ENCODE results near the gene AP2A1.
A peak's percentile ranks its signal among the peaks of the same experiment; 100 is the strongest.

Gene AP2A1

GRCh38 chr19:49752701-49753100 lies 14.1 kb upstream of the AP2A1 start:
- peaks cover 5% of the 10 kb centered on the region for H3K9me3 Mint-ChIP-seq
- H3K27me3 Mint-ChIP-seq: no peaks in the 10 kb centered on the region
- H3K27ac Mint-ChIP-seq: no peak overlapping the region
- H3K4me1 Mint-ChIP-seq (ENCODE audit: low read depth): no peaks in the 10 kb centered on the region
- H3K36me3 Mint-ChIP-seq (ENCODE audit: low read depth): no peaks in the 10 kb centered on the region
- no peak for DNase-seq
- H3K4me3 Mint-ChIP-seq: no peak overlapping the region

GRCh38 chr19:49755956-49756355 lies 10.8 kb upstream of the AP2A1 start:
- DNase-seq: no peak
- Mint-ChIP-seq H3K27ac (no peak overlapping the region), H3K36me3 (ENCODE audit: low read depth) (no peaks in the 10 kb centered on the region), H3K4me3 (no peak overlapping the region), H3K4me1 (ENCODE audit: low read depth) (no peaks in the 10 kb centered on the region), H3K9me3 (peaks cover 5% of the 10 kb centered on the region), H3K27me3 (no peaks in the 10 kb centered on the region)

DNA sequence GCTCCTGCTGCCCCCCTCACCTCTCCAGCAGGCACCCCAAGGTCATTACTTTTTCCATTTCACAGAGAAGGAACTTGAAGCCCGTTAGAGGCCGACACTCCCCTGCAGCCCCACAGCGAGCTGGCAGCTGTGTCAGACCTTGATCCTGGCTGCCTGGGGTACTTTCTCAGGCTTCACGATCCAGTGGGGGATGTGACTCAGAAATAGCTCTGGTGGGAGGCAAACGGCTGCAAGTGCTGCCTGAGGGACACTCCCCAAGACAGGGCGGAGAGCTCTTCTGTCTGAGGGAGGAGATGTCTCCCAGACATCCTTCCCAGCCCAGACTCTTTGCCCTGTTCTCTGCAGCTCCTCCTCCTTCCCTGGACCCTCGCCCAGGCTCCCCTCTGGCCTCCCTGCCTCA lies 8.5 kb upstream of the AP2A1 start:
- Mint-ChIP-seq H3K4me1 (ENCODE audit: low read depth) (no peaks in the 10 kb centered on the region), H3K4me3 (no peak overlapping the region), H3K9me3 (peaks cover 5% of the 10 kb centered on the region), H3K36me3 (ENCODE audit: low read depth) (no peaks in the 10 kb centered on the region), H3K27ac (no peak overlapping the region), H3K27me3 (no peaks in the 10 kb centered on the region)
- DNase-seq: no peak

- Mint-ChIP-seq H3K9me3 (peaks cover under 1% of the 10 kb centered on the region), H3K27ac (peak overlapping the region; percentile 73), H3K4me1 (ENCODE audit: low read depth) (peaks cover 9% of the 10 kb centered on the region), H3K27me3 (no peaks in the 10 kb centered on the region), H3K4me3 (peak overlapping the region; percentile 46), H3K36me3 (ENCODE audit: low read depth) (no peaks in the 10 kb centered on the region)
- DNase-seq: no peak
Observed at GRCh38 chr19:49761249-49761624, 5.6 kb upstream of the AP2A1 start.

- Mint-ChIP-seq H3K36me3 (ENCODE audit: low read depth) (no peaks in the 10 kb centered on the region), H3K4me1 (ENCODE audit: low read depth) (peaks cover 10% of the 10 kb centered on the region), H3K27ac (peak overlapping the region; percentile 70), H3K27me3 (no peaks in the 10 kb centered on the region), H3K4me3 (peak overlapping the region; percentile 46), H3K9me3 (no peaks in the 10 kb centered on the region)
- DNase-seq: peak; percentile 44
Observed at GRCh38 chr19:49761625-49762311, 5.0 kb upstream of the AP2A1 start.

DNA sequence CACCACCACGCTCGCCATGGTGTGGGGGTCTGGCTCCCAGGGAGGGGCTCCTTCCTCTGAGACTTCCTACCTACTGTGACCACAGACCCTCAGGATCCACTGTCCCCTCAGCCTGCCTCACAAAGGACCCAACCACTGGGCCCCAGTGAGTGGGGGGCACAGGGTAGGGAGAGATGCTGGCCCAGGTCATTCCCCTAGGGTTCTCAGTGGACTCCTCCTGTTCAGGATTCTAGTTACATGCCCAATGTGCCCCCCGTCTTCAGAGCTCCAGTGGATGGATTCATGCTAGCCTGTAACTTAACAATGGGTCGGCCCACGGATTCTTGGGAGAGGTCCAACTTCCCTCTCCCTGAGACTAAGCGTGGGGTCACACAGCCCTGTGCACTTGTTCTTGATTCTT lies 3.6 kb upstream of the AP2A1 start, which contains the start of gene TSKS:
Gene TSKS (minus strand): TSS at position 77 of the 400 bp plus-strand sequence. CDS start 59 bp downstream, at position 18.
- peak within 1 kb of the TSS; percentile 70 for H3K27ac Mint-ChIP-seq
- DNase-seq: no peak
- no peaks in the 10 kb centered on the region for H3K9me3 Mint-ChIP-seq
- H3K27me3 Mint-ChIP-seq: no peaks in the 10 kb centered on the region
- no peak within 1 kb of the TSS for H3K4me3 Mint-ChIP-seq
- H3K36me3 Mint-ChIP-seq (ENCODE audit: low read depth): peaks cover 10% of the 10 kb centered on the region
- H3K4me1 Mint-ChIP-seq (ENCODE audit: low read depth): peaks cover 20% of the 10 kb centered on the region

GRCh38 chr19:49764341-49764740 lies 2.5 kb upstream of the AP2A1 start:
- Mint-ChIP-seq H3K27me3 (no peaks in the 10 kb centered on the region), H3K36me3 (ENCODE audit: low read depth) (peaks cover 12% of the 10 kb centered on the region), H3K27ac (no peak overlapping the region), H3K4me3 (no peak overlapping the region), H3K9me3 (no peaks in the 10 kb centered on the region), H3K4me1 (ENCODE audit: low read depth) (peaks cover 29% of the 10 kb centered on the region)
- no peak for DNase-seq

- H3K4me3 Mint-ChIP-seq: peak overlapping the region; percentile 95
- peak; percentile 98 for DNase-seq
- H3K9me3 Mint-ChIP-seq: no peaks in the 10 kb centered on the region
- peaks cover 37% of the 10 kb centered on the region for H3K4me1 Mint-ChIP-seq (ENCODE audit: low read depth)
- peaks cover 21% of the 10 kb centered on the region for H3K36me3 Mint-ChIP-seq (ENCODE audit: low read depth)
- no peaks in the 10 kb centered on the region for H3K27me3 Mint-ChIP-seq
- H3K27ac Mint-ChIP-seq: peak overlapping the region; percentile 94
Observed at GRCh38 chr19:49766007-49766929, 533 bp upstream of the AP2A1 start.

- Mint-ChIP-seq H3K4me3 (peak overlapping the region; percentile 95), H3K27ac (peak overlapping the region; percentile 85), H3K27me3 (no peaks in the 10 kb centered on the region), H3K4me1 (ENCODE audit: low read depth) (peaks cover 40% of the 10 kb centered on the region), H3K36me3 (ENCODE audit: low read depth) (peaks cover 27% of the 10 kb centered on the region), H3K9me3 (no peaks in the 10 kb centered on the region)
- no peak for DNase-seq
Observed at GRCh38 chr19:49767381-49767780, 580 bp downstream of the AP2A1 start.

GRCh38 chr19:49767967-49768581 lies 1.3 kb downstream of the AP2A1 start:
- Mint-ChIP-seq H3K27ac (peak overlapping the region; percentile 85), H3K4me1 (ENCODE audit: low read depth) (peaks cover 40% of the 10 kb centered on the region), H3K4me3 (peak overlapping the region; percentile 95)

GRCh38 chr19:49770529-49770928 lies 3.7 kb downstream of the AP2A1 start:
- Mint-ChIP-seq H3K9me3 (no peaks in the 10 kb centered on the region), H3K27ac (no peak overlapping the region)

More at GRCh38 chr19:49767967-49768581, 1.3 kb downstream of the AP2A1 start:
- no peak for DNase-seq
- Mint-ChIP-seq H3K9me3 (no peaks in the 10 kb centered on the region), H3K27me3 (no peaks in the 10 kb centered on the region), H3K36me3 (ENCODE audit: low read depth) (peaks cover 32% of the 10 kb centered on the region)

DNA sequence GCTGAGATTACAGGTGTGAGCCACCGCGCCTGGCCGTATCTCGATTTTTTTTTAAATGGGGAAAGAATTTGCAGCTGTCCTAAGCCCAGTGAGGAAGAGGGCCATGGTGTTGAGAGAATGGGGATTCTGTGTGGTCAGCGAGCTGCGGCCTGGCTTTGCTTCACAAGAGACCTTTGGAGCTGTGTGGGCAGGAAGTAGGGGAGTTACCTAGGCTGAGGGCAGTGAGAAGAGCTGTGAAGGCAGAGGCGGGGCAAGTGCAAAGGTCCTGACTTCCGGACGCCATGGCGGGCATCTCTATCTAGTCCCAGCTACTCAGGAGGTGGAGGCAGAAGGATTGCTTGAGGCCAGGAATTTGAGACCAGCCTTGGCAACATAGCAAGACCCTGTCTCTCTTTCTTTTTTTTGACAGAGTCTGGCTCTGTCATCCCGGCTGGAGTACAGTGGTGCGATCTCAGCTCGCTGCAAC lies 4.9 kb downstream of the AP2A1 start:
- H3K27me3 Mint-ChIP-seq: no peaks in the 10 kb centered on the region

More at GRCh38 chr19:49770529-49770928, 3.7 kb downstream of the AP2A1 start:
- no peak overlapping the region for H3K4me3 Mint-ChIP-seq
- H3K27me3 Mint-ChIP-seq: no peaks in the 10 kb centered on the region
- H3K36me3 Mint-ChIP-seq (ENCODE audit: low read depth): peaks cover 45% of the 10 kb centered on the region
- no peak for DNase-seq
- peaks cover 40% of the 10 kb centered on the region for H3K4me1 Mint-ChIP-seq (ENCODE audit: low read depth)

GRCh38 chr19:49772850-49773432 lies 6.1 kb downstream of the AP2A1 start:
- Mint-ChIP-seq H3K4me3 (no peak overlapping the region), H3K4me1 (ENCODE audit: low read depth) (peaks cover 34% of the 10 kb centered on the region), H3K27me3 (no peaks in the 10 kb centered on the region), H3K27ac (no peak overlapping the region), H3K9me3 (no peaks in the 10 kb centered on the region), H3K36me3 (ENCODE audit: low read depth) (peaks cover 47% of the 10 kb centered on the region)
- DNase-seq: no peak

More for the DNA sequence above, 4.9 kb downstream of the AP2A1 start:
- Mint-ChIP-seq H3K9me3 (no peaks in the 10 kb centered on the region), H3K4me1 (ENCODE audit: low read depth) (peaks cover 41% of the 10 kb centered on the region), H3K4me3 (no peak overlapping the region), H3K27ac (peak overlapping the region; percentile 44), H3K36me3 (ENCODE audit: low read depth) (peaks cover 56% of the 10 kb centered on the region)
- no peak for DNase-seq

DNA sequence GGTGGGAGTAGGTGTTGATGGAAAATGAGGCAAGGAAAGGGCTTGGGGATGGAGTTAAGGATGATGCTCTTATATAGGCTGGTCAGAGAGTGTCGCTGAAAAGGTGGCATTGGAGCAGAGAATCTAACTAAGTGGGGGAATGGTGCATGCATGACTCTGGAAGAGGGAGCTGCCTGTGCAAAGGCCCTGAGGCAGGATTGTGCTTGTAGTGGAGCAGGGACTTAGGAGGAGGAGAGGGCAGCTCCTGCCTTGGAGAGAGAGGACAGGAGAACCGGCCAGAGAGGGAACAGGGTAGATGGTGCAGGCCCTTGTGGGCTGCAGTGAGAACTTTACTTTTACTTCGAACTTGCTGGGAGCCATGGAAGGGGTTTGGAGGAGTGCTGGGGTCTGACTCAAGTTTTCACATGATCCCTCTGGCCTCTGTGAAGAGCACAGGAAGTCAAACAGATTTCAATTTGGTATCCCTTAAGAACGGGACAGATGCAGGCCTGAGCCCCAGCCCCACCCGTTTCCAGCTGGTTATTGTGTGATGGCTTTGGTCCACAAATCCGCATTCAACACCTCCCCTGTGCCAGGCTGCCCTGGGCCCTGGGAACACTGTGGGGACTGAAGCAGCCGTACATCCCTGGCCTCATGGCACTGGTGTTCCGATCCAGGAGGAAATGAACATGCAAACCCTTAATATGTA lies 7.0 kb downstream of the AP2A1 start:
- H3K4me3 Mint-ChIP-seq: no peak overlapping the region
- no peak overlapping the region for H3K27ac Mint-ChIP-seq

More for the DNA sequence above, 7.0 kb downstream of the AP2A1 start:
- H3K36me3 Mint-ChIP-seq (ENCODE audit: low read depth): peaks cover 44% of the 10 kb centered on the region
- no peak for DNase-seq
- no peaks in the 10 kb centered on the region for H3K9me3 Mint-ChIP-seq
- no peaks in the 10 kb centered on the region for H3K27me3 Mint-ChIP-seq
- peaks cover 25% of the 10 kb centered on the region for H3K4me1 Mint-ChIP-seq (ENCODE audit: low read depth)
